ENCODE measurements around the gene SEL1L2.

- TF ChIP-seq POLR2A (IDR thresholded peaks at IDR 0.05; ENCODE audit: low read length) = no peak
- TF ChIP-seq GATA1 (IDR thresholded peaks at IDR 0.05; ENCODE audit: low read depth, low read length) = no peak
Observed at GRCh38 chr20:14012671-14013070, 22.3 kb upstream of the SEL1L2 start.

Data from erythroblast (primary cell).